Mucosa of gallbladder (tissue), 1 donor: ENCODE data around the gene NPLOC4. TPM values are rescaled to one million over a fixed set of nuclear protein-coding genes. Genes with fewer than 3 reads are reported as not detected.

Experiments used
- total RNA-seq: library from RNA; stranded (reverse); gene quantifications from one replicate; pipeline ENCODE4 v1.2.1, GENCODE V29; 2021
- donor health status: DM: no; HTN: no; CAD: no.

The NPLOC4 gene
- total RNA-seq, 1 donor from 2014 or later, result 79.4 TPM

Other genes with a start within 250 kb of the NPLOC4 start
- 77.4 TPM for gene BAHCC1, start 241.7 kb downstream of the NPLOC4 start, total RNA-seq
- gene ACTG1, start 124.3 kb downstream of the NPLOC4 start, total RNA-seq, result 2,344 TPM
- 1.4 TPM for gene FSCN2, start 108.7 kb downstream of the NPLOC4 start, total RNA-seq
- gene FAAP100, start 84.8 kb downstream of the NPLOC4 start, total RNA-seq, result 37.0 TPM
- 1.6 TPM for gene TSPAN10, start 84 bp upstream of the NPLOC4 start, total RNA-seq
- 0.32 TPM for gene PDE6G, start 19.4 kb upstream of the NPLOC4 start, total RNA-seq
- 38.4 TPM for gene OXLD1, start 29.5 kb upstream of the NPLOC4 start, total RNA-seq
- gene CCDC137, start 29.6 kb upstream of the NPLOC4 start, total RNA-seq, result 20.3 TPM
- 37.6 TPM for gene ARL16, start 46.7 kb upstream of the NPLOC4 start, total RNA-seq
- 137 TPM for gene HGS, start 46.9 kb upstream of the NPLOC4 start, total RNA-seq
- gene MRPL12, start 66.3 kb upstream of the NPLOC4 start, total RNA-seq, result 48.6 TPM
- 34.1 TPM for gene SLC25A10, start 75.2 kb upstream of the NPLOC4 start, total RNA-seq
- gene GCGR, start 167.0 kb upstream of the NPLOC4 start, total RNA-seq, result 0.20 TPM
- gene MCRIP1, start 196.2 kb upstream of the NPLOC4 start, total RNA-seq, result 85.3 TPM
- gene PPP1R27, start 197.9 kb upstream of the NPLOC4 start, total RNA-seq, result not detected
- 611 TPM for gene P4HB, start 223.4 kb upstream of the NPLOC4 start, total RNA-seq
- 340 TPM for gene ARHGDIA, start 234.2 kb upstream of the NPLOC4 start, total RNA-seq